ENCODE results near the gene TOP3A. TPM values are rescaled to one million over a fixed set of nuclear protein-coding genes. Genes with fewer than 3 reads are reported as not detected.

The TOP3A gene
- total and polyA plus RNA-seq, 8 donors, result 7.6 to 311 (median 23.5) TPM

- no peak overlapping the region for H3K4me3 ChIP-seq
- no peaks in the 10 kb centered on the region for H3K9me3 ChIP-seq
- DNase-seq, result no peak
- WGBS, 5 donors, result 93 to 96% (median 96%) methylated on average over 6 of the region's 6 CpGs
- no peak overlapping the region for H3K27ac ChIP-seq
- peaks cover 0 to 27% (median 6%) of the 10 kb centered on the region in 4 donors for H3K4me1 ChIP-seq
- H3K27me3 ChIP-seq, result no peaks in the 10 kb centered on the region
- TF ChIP-seq CTCF (IDR thresholded peaks at IDR 0.05) (no peak), POLR2AphosphoS5 (IDR thresholded peaks at IDR 0.05) (no peak), POLR2A (IDR thresholded peaks at IDR 0.05) (no peak), EP300 (IDR thresholded peaks at IDR 0.05) (no peak)
- intact Hi-C loops (cut with DNase I; ENCODE audit: low total_unique reads), result no loop called here
- peaks cover 53 to 100% (median 99%) of the 10 kb centered on the region in 4 donors for H3K36me3 ChIP-seq
These were observed 11.8 kb upstream of the TOP3A start for GRCh38 chr17:18326572-18326971.

- peaks cover 0 to 33% (median 8%) of the 10 kb centered on the region in 4 donors for H3K4me1 ChIP-seq
- H3K27me3 ChIP-seq, result no peaks in the 10 kb centered on the region
- H3K27ac ChIP-seq, result no peak overlapping the region
- no peaks in the 10 kb centered on the region for H3K9me3 ChIP-seq
- no peak overlapping the region for H3K4me3 ChIP-seq
- TF ChIP-seq CTCF (IDR thresholded peaks at IDR 0.05) (no peak), EP300 (IDR thresholded peaks at IDR 0.05) (no peak), POLR2AphosphoS5 (IDR thresholded peaks at IDR 0.05) (no peak), POLR2A (IDR thresholded peaks at IDR 0.05) (no peak)
- intact Hi-C loops (cut with DNase I; ENCODE audit: low total_unique reads), result no loop called here
- DNase-seq, result no peak
- H3K36me3 ChIP-seq, result peaks cover 53 to 100% (median 99%) of the 10 kb centered on the region in 4 donors
- 94 to 98% (median 96%) methylated on average over 2 of the region's 2 CpGs for WGBS, 5 donors
These were observed 11.2 kb upstream of the TOP3A start for GRCh38 chr17:18326039-18326438.

- TF ChIP-seq POLR2A (IDR thresholded peaks at IDR 0.05), result no peak
- no peak for TF ChIP-seq EP300 (IDR thresholded peaks at IDR 0.05)
- TF ChIP-seq POLR2AphosphoS5 (IDR thresholded peaks at IDR 0.05), result no peak
- no peak for DNase-seq
- no peaks in the 10 kb centered on the region for H3K9me3 ChIP-seq
- intact Hi-C loops (cut with DNase I; ENCODE audit: low total_unique reads), result no loop called here
- peaks cover 52 to 100% (median 98%) of the 10 kb centered on the region in 4 donors for H3K36me3 ChIP-seq
- peaks cover 11 to 49% (median 24%) of the 10 kb centered on the region in 4 donors for H3K4me1 ChIP-seq
- no peak overlapping the region for H3K27ac ChIP-seq
- 89 to 90% (median 90%) methylated on average over 25 to 27 of the region's 27 CpGs for WGBS, 5 donors
- no peak overlapping the region for H3K4me3 ChIP-seq
- H3K27me3 ChIP-seq, result no peaks in the 10 kb centered on the region
These were observed 9.6 kb upstream of the TOP3A start for GRCh38 chr17:18324140-18325050.

GRCh38 chr17:18323507-18324139 is 8.8 kb upstream of the TOP3A start:
- WGBS, 5 donors, result 85 to 92% (median 90%) methylated on average over 15 to 16 of the region's 16 CpGs
- Histone ChIP-seq H3K27me3 (no peaks in the 10 kb centered on the region), H3K36me3 (peaks cover 51 to 100% (median 98%) of the 10 kb centered on the region in 4 donors), H3K4me3 (no peak overlapping the region), H3K9me3 (no peaks in the 10 kb centered on the region), H3K27ac (no peak overlapping the region), H3K4me1 (peaks cover 18 to 57% (median 32%) of the 10 kb centered on the region in 4 donors)
- TF ChIP-seq EP300 (IDR thresholded peaks at IDR 0.05) (no peak), POLR2A (IDR thresholded peaks at IDR 0.05) (no peak), POLR2AphosphoS5 (IDR thresholded peaks at IDR 0.05) (no peak), CTCF (IDR thresholded peaks at IDR 0.05) (no peak)
- intact Hi-C loops (cut with DNase I; ENCODE audit: low total_unique reads), result no loop called here
- DNase-seq, result no peak
